ENCODE results near the gene VANGL2. TPM values are rescaled to one million over a fixed set of nuclear protein-coding genes. Genes with fewer than 3 reads are reported as not detected.

Gene VANGL2
- total and polyA plus RNA-seq, 2 experiments from 2014 or later: 17.7 to 51.3 TPM

DNA sequence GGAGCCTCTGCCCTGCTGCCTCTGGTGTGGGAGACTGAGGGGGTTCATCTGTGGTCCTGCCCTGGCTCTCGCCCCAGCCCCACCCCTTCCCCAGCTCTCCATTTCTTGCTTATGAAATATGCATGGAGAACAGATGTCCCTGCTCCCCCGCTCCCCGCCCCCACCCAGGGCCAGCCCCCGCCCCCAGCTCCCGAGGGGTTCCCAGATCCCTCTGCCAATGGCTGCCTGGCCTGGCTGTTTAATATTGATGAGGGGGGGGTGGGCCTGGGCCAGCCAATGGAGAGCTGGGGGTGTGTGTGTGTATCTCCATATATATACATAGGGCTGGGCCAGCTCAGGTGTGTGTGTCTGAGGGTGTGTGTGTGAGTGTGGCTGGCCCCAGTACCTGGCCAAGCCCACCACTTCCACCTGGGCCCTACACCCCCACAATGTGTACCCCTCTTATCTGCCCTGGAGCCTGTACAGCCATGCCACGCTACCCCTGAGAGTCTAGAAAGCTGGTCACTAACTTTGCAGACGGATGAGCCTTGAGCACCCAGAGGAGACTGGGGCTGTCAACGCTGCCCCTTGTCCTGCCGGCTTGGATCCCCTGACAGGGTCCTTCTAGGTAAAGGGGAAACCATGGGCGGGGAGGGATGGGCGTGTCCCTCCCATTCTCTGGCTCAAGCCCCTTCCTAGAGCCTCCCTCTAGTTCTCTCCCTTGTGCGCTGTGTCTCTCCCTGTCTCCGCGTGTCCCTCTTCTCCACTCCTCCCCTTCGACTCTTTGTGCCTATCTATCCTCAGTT, 33.4 kb upstream of the VANGL2 start, which contains the start of gene NHLH1:
Gene NHLH1, plus strand, starts transcription at position 341 of the 785 bp plus-strand sequence. CDS start 3,661 bp downstream, outside the sequence.
- Mint-ChIP-seq H3K27me3 (ENCODE audit: insufficient read depth, low read depth, poor library complexity) (peaks cover 13% of the 10 kb centered on the region), H3K9me3 (no peaks in the 10 kb centered on the region), H3K4me1 (peaks cover 56% of the 10 kb centered on the region), H3K36me3 (ENCODE audit: low read depth) (no peaks in the 10 kb centered on the region; the same call in 2 of the 3 replicates), H3K27ac (peak within 1 kb of the TSS; percentile 53), H3K4me3 (no peak within 1 kb of the TSS)
- Histone ChIP-seq H4K20me1 (replicated peaks; ENCODE audit: insufficient read depth) (no peaks in the 10 kb centered on the region; the same call in 1 of the 2 replicates), H3F3A (replicated peaks; ENCODE audit: low read depth) (0 out of 2 replicates have a peak, but pooled peaks cover 3% of the 10 kb centered on the region), H3K4me1 (ENCODE audit: insufficient read depth) (peaks cover 26% of the 10 kb centered on the region), H3K4me2 (no peak within 1 kb of the TSS; the same call in 1 of the 2 replicates), H3K27me3 (ENCODE audit: insufficient read depth) (no peaks in the 10 kb centered on the region), H3K4me3 (no peak within 1 kb of the TSS), H3K36me3 (ENCODE audit: insufficient read depth) (no peaks in the 10 kb centered on the region), H3K79me2 (replicated peaks; ENCODE audit: insufficient read depth) (no peaks in the 10 kb centered on the region), H3K9me2 (ENCODE audit: insufficient read depth) (no peaks in the 10 kb centered on the region), H3K27ac (ENCODE audit: low read depth) (no peak within 1 kb of the TSS), H2AFZ (no peak within 1 kb of the TSS)
- ATAC-seq (peak; percentile 65), DNase-seq (ENCODE audit: low spot score) (peak; percentile 51)
- no peak for TF ChIP-seq POLR2AphosphoS5 (IDR thresholded peaks at IDR 0.05; ENCODE audit: low read depth)
- no peak for TF ChIP-seq ZNF114 (CRISPR knock-in tag; IDR thresholded peaks at IDR 0.05)
- TF ChIP-seq STAT1 (IDR thresholded peaks at IDR 0.05; ENCODE audit: unreplicated experiment): no peak
- TF ChIP-seq, protein P1, sequence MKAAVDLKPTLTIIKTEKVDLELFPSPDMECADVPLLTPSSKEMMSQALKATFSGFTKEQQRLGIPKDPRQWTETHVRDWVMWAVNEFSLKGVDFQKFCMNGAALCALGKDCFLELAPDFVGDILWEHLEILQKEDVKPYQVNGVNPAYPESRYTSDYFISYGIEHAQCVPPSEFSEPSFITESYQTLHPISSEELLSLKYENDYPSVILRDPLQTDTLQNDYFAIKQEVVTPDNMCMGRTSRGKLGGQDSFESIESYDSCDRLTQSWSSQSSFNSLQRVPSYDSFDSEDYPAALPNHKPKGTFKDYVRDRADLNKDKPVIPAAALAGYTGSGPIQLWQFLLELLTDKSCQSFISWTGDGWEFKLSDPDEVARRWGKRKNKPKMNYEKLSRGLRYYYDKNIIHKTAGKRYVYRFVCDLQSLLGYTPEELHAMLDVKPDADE (IDR thresholded peaks at IDR 0.05): no peak
- TF ChIP-seq, protein P2, sequence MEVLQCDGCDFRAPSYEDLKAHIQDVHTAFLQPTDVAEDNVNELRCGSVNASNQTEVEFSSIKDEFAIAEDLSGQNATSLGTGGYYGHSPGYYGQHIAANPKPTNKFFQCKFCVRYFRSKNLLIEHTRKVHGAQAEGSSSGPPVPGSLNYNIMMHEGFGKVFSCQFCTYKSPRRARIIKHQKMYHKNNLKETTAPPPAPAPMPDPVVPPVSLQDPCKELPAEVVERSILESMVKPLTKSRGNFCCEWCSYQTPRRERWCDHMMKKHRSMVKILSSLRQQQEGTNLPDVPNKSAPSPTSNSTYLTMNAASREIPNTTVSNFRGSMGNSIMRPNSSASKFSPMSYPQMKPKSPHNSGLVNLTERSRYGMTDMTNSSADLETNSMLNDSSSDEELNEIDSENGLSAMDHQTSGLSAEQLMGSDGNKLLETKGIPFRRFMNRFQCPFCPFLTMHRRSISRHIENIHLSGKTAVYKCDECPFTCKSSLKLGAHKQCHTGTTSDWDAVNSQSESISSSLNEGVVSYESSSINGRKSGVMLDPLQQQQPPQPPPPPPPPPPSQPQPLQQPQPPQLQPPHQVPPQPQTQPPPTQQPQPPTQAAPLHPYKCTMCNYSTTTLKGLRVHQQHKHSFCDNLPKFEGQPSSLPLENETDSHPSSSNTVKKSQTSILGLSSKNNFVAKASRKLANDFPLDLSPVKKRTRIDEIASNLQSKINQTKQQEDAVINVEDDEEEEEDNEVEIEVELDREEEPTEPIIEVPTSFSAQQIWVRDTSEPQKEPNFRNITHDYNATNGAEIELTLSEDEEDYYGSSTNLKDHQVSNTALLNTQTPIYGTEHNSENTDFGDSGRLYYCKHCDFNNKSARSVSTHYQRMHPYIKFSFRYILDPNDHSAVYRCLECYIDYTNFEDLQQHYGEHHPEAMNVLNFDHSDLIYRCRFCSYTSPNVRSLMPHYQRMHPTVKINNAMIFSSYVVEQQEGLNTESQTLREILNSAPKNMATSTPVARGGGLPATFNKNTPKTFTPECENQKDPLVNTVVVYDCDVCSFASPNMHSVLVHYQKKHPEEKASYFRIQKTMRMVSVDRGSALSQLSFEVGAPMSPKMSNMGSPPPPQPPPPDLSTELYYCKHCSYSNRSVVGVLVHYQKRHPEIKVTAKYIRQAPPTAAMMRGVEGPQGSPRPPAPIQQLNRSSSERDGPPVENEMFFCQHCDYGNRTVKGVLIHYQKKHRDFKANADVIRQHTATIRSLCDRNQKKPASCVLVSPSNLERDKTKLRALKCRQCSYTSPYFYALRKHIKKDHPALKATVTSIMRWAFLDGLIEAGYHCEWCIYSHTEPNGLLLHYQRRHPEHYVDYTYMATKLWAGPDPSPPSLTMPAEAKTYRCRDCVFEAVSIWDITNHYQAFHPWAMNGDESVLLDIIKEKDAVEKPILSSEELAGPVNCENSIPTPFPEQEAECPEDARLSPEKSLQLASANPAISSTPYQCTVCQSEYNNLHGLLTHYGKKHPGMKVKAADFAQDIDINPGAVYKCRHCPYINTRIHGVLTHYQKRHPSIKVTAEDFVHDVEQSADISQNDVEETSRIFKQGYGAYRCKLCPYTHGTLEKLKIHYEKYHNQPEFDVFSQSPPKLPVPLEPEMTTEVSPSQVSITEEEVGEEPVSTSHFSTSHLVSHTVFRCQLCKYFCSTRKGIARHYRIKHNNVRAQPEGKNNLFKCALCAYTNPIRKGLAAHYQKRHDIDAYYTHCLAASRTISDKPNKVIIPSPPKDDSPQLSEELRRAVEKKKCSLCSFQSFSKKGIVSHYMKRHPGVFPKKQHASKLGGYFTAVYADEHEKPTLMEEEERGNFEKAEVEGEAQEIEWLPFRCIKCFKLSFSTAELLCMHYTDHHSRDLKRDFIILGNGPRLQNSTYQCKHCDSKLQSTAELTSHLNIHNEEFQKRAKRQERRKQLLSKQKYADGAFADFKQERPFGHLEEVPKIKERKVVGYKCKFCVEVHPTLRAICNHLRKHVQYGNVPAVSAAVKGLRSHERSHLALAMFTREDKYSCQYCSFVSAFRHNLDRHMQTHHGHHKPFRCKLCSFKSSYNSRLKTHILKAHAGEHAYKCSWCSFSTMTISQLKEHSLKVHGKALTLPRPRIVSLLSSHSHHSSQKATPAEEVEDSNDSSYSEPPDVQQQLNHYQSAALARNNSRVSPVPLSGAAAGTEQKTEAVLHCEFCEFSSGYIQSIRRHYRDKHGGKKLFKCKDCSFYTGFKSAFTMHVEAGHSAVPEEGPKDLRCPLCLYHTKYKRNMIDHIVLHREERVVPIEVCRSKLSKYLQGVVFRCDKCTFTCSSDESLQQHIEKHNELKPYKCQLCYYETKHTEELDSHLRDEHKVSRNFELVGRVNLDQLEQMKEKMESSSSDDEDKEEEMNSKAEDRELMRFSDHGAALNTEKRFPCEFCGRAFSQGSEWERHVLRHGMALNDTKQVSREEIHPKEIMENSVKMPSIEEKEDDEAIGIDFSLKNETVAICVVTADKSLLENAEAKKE (CRISPR knock-in tag; IDR thresholded peaks at IDR 0.05): no peak
- no peak for TF ChIP-seq EZH2phosphoT487 (IDR thresholded peaks at IDR 0.05; ENCODE audit: unreplicated experiment)
- TF ChIP-seq, protein P3, sequence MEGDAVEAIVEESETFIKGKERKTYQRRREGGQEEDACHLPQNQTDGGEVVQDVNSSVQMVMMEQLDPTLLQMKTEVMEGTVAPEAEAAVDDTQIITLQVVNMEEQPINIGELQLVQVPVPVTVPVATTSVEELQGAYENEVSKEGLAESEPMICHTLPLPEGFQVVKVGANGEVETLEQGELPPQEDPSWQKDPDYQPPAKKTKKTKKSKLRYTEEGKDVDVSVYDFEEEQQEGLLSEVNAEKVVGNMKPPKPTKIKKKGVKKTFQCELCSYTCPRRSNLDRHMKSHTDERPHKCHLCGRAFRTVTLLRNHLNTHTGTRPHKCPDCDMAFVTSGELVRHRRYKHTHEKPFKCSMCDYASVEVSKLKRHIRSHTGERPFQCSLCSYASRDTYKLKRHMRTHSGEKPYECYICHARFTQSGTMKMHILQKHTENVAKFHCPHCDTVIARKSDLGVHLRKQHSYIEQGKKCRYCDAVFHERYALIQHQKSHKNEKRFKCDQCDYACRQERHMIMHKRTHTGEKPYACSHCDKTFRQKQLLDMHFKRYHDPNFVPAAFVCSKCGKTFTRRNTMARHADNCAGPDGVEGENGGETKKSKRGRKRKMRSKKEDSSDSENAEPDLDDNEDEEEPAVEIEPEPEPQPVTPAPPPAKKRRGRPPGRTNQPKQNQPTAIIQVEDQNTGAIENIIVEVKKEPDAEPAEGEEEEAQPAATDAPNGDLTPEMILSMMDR (conservative IDR thresholded peaks at IDR 0.05; ENCODE audit: low read depth in 2 of 2): no peak
- no peak for TF ChIP-seq JUNB (IDR thresholded peaks at IDR 0.05; ENCODE audit: unreplicated experiment)
- no peak for TF ChIP-seq ZNF331 (CRISPR knock-in tag; IDR thresholded peaks at IDR 0.05; ENCODE audit: low read depth)
- TF ChIP-seq REST (IDR thresholded peaks at IDR 0.05; ENCODE audit: unreplicated experiment): no peak
- no peak for TF ChIP-seq NANOG (IDR thresholded peaks at IDR 0.05; ENCODE audit: borderline replicate concordance)
- TF ChIP-seq CREB1 (CRISPR knock-in tag; IDR thresholded peaks at IDR 0.05; ENCODE audit: low read depth): no peak
- TF ChIP-seq EZH2 (IDR thresholded peaks at IDR 0.05; ENCODE audit: low read depth, unreplicated experiment): no peak

All from GM23338 (cell line).